Left colon (tissue), 2 donors: ENCODE measurements around the gene ELAVL4. TPM values are rescaled to one million over a fixed set of nuclear protein-coding genes. Genes with fewer than 3 reads are reported as not detected.
"Not testable (repeated sequence)": the region's sequence is repeated elsewhere in the genome, so short reads cannot be mapped to it uniquely, and the experiment has no call there.

Experiments
- ATAC-seq: fragments of 200-7000 bp; cut with Tn5 transposase; one replicate; pipeline ENCODE4 v1.9.1; 2020; ENCODE audit warnings: mild to moderate bottlenecking, moderate library complexity
- DNase-seq, 2 donors: peaks; one replicate each; pipeline ENCODE4 v3.0.0-alpha.2; 2020
- intact Hi-C, 2 donors: fragments of 100-400 bp; cut with DNase I in 1 of 2; cut with micrococcal nuclease in 1 of 2; formaldehyde crosslinking; loops; one replicate each; pipeline versions ENCODE4 v1.11.2 to v1.14.0; 2022; cut with DNase I, micrococcal nuclease
- total RNA-seq, 2 donors: library from RNA; stranded (reverse); fragmentation: NEBNext Ultra II Directional; extraction: Animal tissue kit (Norgen Biotek cat#: 25700); gene quantifications; one replicate each; pipeline ENCODE4 v1.2.1, GENCODE V29; 2021
- donor health status: DM: no; HTN: no; CAD: no.
- donor health status: DM: yes; HTN: yes; CAD: no.

Gene ELAVL4
- total RNA-seq, 2 donors from 2014 or later: 0.79 to 1.2 TPM

DNA sequence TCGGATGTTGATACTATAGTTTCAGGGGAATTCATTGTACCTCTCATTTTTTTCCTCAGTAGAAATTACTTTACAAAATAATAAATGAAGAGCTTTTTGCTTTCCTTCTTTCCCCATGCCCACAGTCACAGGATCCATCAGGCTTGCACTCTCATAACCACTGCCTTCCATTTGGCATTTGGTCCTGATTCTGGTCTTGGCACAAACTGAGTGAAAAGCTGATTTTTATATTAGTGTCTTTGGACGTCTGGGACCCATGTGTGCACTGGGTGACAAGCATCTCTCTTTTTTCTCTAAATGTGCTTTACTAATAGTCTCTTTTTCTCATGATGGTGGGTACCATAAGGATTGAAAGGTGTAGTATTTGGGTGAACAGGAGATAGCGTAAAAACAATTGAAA is 2.8 kb downstream of the ELAVL4 start:
- DNase-seq: no peak
- intact Hi-C loops: no loop called here
- no peak for ATAC-seq

DNA sequence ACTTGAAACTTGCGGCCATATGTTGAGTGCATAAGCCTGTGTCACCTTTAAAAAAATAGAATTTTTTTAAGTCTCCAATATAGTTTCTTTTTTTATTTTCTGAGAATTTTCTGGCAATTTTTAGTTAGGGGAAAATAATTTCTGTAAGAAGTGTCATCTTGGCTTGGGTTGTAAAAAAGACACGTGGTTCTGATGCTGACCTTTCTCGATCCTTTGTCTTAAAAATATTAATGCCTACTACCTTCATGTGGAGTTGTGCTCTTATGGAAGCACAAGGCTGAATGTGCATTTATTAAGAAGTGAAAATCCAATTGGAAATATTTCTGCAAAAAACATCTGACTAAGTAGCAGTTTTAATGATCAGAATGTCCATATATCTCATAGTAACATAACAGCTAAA is 3.5 kb downstream of the ELAVL4 start:
- DNase-seq (no peak), ATAC-seq (no peak)
- intact Hi-C loops: no loop called here

DNA sequence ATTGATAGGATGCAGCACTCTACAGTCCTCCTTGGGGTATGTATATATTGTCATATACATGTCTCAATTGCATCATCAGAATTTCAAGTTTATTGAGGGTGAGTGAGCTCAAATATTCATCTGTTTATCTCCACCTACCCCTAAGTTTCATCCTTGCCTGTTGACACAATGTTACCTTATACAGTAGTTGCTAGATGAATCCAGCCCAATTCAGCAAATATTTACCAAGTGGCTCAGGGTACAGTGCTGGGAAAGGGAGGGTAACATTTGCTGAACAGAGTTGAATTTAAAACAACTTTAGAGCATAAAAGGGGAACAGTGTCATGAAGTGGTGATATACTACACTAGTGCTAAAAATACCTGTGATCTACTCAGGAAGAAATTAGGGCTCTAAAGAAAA is 14.4 kb downstream of the ELAVL4 start:
- intact Hi-C loops: no loop called here
- DNase-seq: no peak
- no peak for ATAC-seq

DNA sequence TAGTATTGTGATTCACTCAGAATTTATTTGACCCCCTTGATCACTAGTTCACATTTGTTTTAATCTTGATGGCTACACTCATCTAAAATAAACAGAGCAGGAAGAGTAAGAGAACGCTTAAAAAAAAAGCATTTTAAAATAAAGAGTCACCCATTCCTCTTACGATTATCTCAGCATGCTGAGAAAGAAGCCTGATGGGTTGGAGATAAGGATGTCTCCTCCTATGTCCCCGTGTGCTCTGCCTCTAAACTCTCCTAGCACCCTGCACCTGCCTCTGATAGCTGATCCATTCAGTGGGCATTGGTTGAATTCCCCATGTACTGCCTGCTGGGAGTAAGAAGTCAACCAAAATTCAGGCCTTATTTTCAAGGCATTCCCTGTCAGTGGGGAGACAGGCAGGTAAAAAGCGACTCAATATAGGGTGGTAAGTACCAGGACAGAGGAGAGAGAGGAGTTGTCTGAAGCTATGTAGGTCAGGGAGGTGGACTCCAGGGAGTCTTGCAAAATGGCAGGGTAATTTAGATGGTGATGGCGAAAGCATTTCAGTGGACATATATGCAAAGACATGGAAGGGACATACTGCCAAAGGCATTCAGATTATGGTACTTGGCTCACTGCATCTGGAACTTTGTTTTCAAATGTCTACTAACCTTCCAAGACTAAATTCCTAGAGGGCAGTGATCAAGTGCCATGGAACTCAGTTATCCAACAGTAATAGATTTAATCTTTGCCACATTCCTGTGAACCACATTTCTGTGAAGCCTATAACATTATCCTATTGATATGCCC is 18.4 kb downstream of the ELAVL4 start:
- ATAC-seq (no peak), DNase-seq (no peak)
- intact Hi-C loops: no loop called here

DNA sequence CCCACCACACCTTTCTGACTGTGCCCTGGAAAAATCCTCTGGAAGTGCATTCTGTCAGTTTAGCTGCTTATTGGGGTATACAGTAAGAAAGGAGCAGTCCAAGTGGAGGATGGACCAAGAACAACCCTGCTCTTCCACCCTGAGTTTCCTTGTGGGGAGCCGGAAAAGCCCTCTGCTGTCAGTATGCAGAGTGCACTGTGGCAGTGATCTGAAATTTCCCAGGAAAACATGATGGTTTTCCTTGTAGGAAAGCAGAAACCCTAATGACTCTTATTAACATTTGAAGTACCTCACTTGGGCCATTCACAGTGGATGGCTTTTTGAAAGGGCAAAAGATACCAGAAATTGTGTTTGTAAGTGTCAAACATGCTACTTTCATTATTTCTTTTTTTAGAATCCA is 20.5 kb downstream of the ELAVL4 start:
- ATAC-seq (no peak), DNase-seq (no peak)
- intact Hi-C loops: no loop called here

DNA sequence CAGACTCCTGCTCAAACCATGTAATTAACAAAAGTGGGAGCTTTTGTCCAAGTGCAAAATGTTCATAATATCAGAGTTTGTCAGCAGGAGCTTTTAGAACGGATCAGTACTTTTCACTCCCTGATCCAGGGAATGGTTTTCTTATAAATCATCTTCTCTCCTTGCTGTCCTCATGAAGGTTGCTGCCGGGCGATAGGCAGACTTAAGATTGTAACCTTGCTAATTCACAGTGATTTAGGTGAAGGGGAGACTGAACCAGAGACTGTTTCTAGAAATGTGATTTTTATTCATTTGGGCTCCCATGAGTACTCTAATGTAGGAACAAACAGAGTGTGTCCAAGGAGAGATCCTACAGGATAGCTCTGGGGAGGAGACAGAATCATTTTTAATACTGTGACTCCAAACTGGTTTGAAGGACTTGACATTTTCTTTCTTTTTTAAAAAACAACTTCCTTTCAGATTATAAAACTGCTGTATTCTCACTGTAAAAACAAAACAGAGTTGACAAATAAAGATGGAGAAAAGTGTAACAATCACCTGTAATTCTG is 23.7 kb downstream of the ELAVL4 start:
- intact Hi-C loops: no loop called here
- ATAC-seq: no peak
- no peak for DNase-seq

DNA sequence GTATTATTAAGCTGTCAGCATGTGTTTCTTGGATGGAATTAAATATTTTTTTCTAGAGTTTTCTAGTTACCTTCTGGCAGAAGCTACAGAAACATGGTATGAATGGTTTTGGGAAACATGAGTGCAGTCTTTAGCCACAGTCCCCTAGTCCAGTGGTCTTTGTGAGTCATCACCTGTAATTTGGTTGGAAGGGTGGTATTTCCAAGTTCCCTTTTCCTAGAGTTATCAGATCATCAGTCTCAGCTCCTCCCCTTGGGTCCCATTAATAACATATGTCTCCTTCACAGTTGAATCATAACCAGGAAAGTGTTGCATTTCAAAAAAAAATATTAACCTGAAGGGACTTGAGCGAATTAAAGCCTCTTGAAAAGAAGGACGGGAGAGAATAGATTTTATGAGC is 27.0 kb downstream of the ELAVL4 start:
- no peak for DNase-seq
- no peak for ATAC-seq
- intact Hi-C loops: no loop called here

DNA sequence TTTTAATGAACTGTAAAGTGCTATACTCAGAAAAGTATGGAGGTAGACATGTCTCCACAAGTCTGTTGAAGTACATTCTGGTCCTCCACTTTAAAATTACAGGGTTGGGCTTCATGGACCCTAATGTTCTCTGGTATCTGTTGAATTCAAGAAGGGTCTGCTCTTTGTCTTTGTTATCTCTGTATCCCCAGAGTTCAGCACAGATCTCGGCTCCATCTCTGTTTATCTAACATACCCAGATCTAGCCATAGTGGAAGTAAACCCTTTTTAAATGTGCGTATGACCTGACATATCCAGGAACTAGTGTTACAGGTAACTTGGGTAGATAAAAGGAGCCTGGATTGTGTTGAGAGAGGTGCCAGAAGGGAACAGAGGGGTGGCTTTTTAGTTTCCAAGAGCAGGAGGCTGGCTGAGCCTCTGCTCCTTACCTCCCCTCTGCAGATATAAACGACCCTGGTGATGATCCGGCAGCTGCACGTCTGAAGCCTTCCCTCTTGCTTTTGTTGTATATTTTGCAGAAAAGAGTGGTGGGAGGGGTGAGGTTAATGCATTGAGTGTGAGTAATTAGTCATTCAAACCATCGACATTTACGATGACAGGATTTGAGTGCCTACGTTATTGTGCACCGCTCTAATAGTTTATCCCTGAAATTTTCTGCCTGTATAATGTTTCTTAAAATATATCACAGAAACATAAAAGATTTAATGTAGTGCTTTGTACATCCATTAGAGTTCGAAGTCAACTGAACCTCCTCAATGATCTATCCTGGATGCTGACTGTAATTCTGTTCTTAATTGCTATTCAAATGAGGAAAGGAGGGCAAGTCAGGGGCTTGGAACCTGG is 30.8 kb downstream of the ELAVL4 start:
- DNase-seq (no peak), ATAC-seq (no peak)
- intact Hi-C loops: no loop called here

DNA sequence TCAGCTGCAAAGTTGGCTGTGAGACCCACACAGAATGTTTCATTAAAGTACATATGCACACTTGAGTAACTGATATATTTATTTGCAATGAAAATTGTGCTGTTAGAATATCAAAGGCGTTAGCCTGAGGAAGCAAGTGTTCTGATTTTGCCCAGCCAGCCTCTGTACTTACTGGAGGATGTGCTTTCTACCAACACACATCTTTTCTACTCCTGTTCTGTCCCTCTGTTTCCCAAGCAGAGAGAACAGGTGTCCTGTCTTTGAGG is 31.4 kb downstream of the ELAVL4 start:
- intact Hi-C loops: no loop called here
- ATAC-seq (no peak), DNase-seq (no peak)

DNA sequence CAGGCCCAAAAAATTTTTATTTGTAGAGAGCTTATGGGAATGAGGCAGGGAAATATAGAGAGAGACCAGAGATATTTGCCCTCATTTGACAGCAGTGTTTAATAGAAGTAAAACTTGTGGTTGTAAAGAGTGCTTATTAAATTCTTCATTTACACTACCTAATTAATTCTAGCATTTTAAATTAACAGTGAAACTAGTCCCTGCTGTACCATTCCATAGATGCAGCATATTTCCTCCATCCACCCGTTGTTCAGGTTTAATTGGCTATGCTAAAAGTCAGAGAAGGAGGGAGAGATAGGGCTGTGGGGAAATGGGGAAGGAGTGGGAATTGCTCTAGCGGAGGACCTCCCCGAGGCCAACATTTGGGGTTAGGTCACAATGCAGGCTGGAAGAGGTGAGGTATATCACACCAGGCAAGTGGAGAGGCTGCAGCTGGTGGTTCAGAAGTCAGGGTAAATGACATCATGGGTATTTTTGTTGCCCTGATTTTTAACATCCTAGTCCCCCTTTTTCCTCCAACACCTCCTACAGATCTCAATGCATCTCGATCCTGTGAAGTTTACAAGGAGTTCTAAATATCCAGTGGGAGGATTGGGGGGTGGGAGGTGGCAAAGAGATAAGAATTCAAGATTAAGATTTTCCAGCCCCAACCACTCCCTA is 38.6 kb downstream of the ELAVL4 start:
- no peak for DNase-seq
- intact Hi-C loops: no loop called here
- ATAC-seq: no peak

DNA sequence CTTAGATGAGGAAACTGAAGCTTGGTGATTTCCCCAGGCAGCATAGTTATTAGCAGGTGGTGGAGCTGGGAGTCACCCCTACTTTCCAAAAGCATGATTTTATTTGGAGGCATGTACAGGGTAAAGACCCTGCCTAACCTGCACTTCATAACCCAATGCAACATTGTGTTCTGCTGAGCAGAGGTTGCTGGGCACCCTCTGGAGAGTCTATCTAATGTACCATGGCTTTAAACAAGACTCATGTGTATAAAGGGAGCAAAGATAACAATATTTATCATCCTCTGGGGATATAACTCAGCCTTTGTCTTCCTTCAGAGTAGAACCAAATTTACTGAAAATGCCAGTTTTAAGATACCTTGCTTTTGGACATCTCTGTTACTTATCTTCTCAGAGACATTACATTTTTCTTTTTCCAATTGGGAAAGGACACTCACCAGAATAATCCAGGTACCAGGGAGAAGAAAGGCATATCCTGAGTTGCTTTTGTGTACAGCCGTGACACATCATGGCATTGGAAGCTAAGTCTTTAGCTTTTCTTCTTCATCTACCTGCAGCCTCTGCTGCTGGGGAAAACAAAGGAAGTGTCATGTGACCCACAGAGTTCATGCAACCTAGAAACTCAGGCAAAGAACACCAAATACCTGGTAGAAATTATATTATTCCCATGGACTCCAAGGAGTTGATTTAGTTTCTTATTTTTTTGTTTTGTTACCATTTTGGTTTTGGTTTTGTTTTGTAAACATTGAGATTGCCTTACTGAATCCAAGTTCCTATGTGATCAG is 39.6 kb downstream of the ELAVL4 start:
- ATAC-seq (no peak), DNase-seq (no peak)
- intact Hi-C loops: no loop called here

DNA sequence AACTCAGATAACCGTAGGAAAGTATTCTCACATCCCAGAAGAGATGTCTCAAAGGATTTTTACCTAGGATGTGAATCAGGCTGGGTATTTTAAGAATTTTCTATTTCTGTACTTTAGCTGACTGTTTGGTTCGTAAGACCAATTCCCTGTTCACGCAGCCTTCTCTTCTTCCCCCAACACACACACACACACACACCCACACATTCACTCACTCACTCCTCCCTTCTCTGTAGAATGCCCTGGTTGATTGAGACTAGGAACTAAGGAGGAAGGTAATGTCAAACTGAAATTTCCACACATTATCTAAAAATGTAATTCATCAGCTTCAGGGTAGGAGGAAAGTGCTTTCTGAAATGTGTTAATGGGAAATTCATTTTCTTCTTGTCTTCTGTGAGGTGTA is 43.5 kb downstream of the ELAVL4 start:
- DNase-seq (no peak), ATAC-seq (no peak)
- intact Hi-C loops: no loop called here

DNA sequence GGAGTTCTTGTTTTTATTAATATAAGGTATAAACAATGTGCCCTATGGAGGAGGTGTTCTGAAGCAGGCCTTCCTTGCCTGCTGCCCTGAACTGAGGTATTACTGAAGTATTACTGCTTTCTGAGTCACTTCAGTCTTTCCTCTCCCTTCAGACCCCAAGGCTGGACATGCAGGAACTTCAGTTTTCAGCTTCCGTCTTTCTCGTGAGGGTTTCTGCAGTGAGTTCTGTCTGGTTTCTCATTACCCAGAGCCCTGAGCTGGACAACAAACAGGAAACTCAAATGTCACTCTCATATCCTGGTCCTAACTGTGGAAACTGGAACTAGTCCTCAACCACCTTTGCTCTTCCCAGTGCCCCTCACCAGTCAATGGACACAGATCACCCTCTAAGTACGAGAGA is 46.8 kb downstream of the ELAVL4 start:
- intact Hi-C loops: no loop called here
- ATAC-seq (no peak), DNase-seq (no peak)

DNA sequence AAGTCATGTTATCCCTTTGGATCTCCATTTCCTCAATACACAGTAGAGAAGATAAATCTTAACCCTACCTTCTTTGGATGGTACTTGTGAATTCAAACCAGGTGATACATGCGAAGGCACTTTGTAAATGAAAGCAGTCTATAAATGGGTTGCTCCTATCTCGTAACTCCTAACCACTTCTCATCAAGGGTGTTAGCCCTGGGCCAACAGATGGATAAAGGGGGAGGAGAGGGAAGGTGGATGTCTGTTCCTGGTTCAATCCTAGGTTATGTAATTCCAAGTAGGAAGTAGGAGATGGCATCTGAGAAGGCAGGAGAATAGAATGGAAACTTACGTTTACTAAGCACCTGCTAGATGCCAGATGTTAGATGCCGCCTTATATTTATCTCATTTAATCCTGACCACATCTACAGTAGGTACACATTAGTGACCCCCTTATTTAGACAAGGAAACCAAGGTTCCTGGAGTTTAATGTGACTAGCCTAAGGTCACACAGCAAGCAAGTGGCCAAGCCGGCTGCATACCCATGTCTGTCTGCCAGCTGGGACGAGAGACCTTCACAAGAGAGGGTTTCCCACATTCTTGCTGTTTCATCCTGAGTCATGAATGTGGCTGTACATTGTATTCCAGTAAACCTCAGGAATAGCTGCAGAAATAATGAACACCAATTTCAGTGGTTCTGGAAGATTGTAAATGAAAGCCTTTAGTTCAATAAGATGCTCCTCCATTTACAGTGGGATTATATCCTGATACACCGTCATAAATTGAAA is 47.7 kb downstream of the ELAVL4 start:
- no peak for ATAC-seq
- intact Hi-C loops: no loop called here
- DNase-seq: no peak

DNA sequence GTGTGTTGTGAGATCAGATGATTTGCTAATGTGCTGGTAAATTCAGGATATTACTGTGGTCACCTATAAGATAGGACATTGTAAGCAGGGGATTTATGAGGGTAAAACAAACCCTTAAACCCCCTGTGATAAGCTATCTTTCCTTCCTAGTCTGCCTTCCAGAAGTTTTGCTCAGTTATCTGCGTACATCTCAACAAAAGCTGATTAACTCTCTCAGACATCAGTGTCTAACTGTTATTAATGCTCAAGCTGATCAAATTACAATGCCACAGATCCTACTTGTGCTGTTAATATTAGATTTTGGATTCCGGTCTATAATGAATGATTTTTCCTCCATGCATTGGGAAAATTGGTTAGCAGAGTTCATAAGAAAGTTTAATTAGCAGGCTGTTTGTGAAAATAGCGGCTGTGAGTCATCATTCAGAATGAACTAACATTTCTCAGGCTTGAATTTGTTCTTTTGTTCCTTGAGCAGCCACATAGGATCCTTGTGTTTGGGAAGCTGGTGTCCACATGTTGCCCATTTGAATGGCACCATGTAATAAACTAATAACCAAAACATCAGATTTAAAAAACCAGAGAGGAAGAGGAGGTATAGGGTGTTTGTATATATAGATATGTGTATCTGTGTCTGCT is 48.7 kb downstream of the ELAVL4 start:
- intact Hi-C loops: no loop called here
- DNase-seq (no peak), ATAC-seq (no peak)

DNA sequence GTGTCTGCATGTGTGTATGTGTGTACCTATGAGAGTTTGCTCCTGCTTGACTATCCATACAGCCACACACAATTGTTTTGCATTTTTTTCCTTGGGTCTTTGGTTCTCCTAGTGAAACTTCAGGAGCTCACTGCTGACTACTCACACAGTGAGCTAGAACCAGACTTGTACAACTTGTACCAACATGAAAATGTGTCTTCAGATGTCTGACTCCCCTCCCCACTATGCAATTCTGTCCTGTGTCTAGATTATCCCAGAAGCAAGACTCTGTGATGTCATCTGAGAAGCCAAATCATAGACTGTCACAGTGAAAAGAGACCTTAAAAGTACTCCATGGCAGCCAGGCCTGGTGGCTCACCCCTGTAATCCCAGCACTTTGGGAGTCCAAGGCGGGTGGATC is 49.7 kb downstream of the ELAVL4 start:
- intact Hi-C loops: no loop called here
- DNase-seq: no peak
- ATAC-seq: no peak

DNA sequence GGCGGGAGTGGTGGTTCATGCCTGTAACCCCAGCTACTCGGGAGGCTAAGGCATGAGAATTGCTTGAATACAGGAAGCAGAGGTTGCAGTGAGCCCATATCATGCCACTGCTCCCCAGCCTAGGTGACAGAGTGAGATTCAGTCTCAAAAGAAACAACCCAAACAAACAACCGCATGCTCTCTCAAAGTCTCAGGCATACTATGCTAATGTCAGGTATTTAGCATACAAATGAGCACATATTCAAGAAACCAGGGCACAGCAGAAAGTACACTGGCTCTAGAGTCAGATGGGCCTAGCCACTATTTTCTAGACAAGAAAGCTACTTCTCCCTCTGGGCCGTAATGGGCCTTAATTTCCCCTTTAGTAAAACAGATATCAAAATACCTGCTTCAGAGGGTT is 55.0 kb downstream of the ELAVL4 start:
- intact Hi-C loops: no loop called here
- no peak for DNase-seq
- ATAC-seq: no peak

DNA sequence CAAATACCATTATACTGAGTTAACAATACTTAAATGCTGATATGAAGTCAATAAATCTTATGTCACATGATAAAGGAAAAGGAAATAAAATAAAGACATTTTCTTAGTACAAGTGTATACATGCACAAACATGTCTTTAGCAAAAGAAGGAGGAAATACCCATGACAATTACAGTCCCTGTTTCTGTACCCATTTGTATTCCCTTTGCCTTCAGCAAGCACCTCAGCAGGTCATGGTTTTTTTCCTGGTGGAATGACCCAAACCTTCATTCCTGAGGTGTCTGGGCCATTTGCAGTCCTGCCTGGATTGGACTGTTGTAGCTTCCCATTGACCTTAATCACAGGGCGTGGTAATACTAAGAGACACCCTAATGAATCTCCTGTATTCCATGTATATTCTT is 57.6 kb downstream of the ELAVL4 start:
- intact Hi-C loops, ATAC-seq, DNase-seq: not testable (repeated sequence)
